Neural crest cell (in vitro differentiated cells): Measurements from ENCODE around the gene GCKR. TPM values are rescaled to one million over a fixed set of nuclear protein-coding genes. Genes with fewer than 3 reads are reported as not detected.
"Not testable (repeated sequence)": the region's sequence is repeated elsewhere in the genome, so short reads cannot be mapped to it uniquely, and the experiment has no call there.

Experiments used
- DNase-seq: peaks from one replicate; pipeline ENCODE4 v3.0.0; 2021; ENCODE audit warnings: low read depth, mixed read lengths, low spot score
- H3K27ac Mint-ChIP-seq: one replicate; pipeline ENCODE4 v1.8.0; 2021; ENCODE audit warnings: mild to moderate bottlenecking, mixed read lengths; ENCODE audit not compliant: unreplicated experiment
- H3K27me3 Mint-ChIP-seq: 2 replicates; pipeline ENCODE4 v1.8.0; 2021; ENCODE audit warnings: low read depth, mild to moderate bottlenecking, mixed read lengths
- H3K36me3 Mint-ChIP-seq: 2 replicates; pipeline ENCODE4 v1.8.0; 2021; ENCODE audit warnings: low read depth, mild to moderate bottlenecking, mixed read lengths
- H3K4me1 Mint-ChIP-seq: 2 replicates; pipeline ENCODE4 v1.8.0; 2021; ENCODE audit warnings: mixed read lengths
- H3K4me3 Mint-ChIP-seq: one replicate; pipeline ENCODE4 v1.8.0; 2021; ENCODE audit warnings: mild to moderate bottlenecking, mixed read lengths
- H3K9me3 Mint-ChIP-seq: 2 replicates; pipeline ENCODE4 v1.8.0; 2021; ENCODE audit warnings: mixed read lengths
- CTCF ChIP-seq: fragments of 200-600 bp; sonication (generic); conservative IDR thresholded peaks from 2 replicates; pipeline ENCODE4 v1.5.0; 2021; ENCODE audit warnings: antibody characterized with exemption, mild to moderate bottlenecking
- total RNA-seq: library from RNA; stranded (reverse); gene quantifications from 2 replicates; pipeline ENCODE4 v1.2.1, GENCODE V29; 2021

The GCKR gene
- total RNA-seq, 1 donor from 2014 or later = 0.42 TPM

GRCh38 chr2:27527182-27527581 lies 30.5 kb downstream of the GCKR start:
- Mint-ChIP-seq H3K36me3 (no peaks in the 10 kb centered on the region), H3K4me3 (no peak overlapping the region), H3K4me1 (no peaks in the 10 kb centered on the region), H3K27ac (no peak overlapping the region), H3K9me3 (no peaks in the 10 kb centered on the region), H3K27me3 (peaks cover 25% of the 10 kb centered on the region)
- no peak for DNase-seq
- TF ChIP-seq CTCF = no peak

GRCh38 chr2:27531983-27532382 lies 35.3 kb downstream of the GCKR start:
- H3K4me1 Mint-ChIP-seq = no peaks in the 10 kb centered on the region
- no peak for DNase-seq
- H3K4me3 Mint-ChIP-seq = no peak overlapping the region
- H3K36me3 Mint-ChIP-seq = no peaks in the 10 kb centered on the region
- no peak for TF ChIP-seq CTCF
- H3K27me3 Mint-ChIP-seq = peaks cover 45% of the 10 kb centered on the region
- no peaks in the 10 kb centered on the region for H3K9me3 Mint-ChIP-seq
- no peak overlapping the region for H3K27ac Mint-ChIP-seq

- no peak overlapping the region for H3K4me3 Mint-ChIP-seq
- no peak for DNase-seq
- no peak for TF ChIP-seq CTCF
- H3K27me3 Mint-ChIP-seq = peaks cover 40% of the 10 kb centered on the region
- H3K27ac Mint-ChIP-seq = no peak overlapping the region
- peaks cover 3% of the 10 kb centered on the region for H3K9me3 Mint-ChIP-seq
- H3K36me3 Mint-ChIP-seq = no peaks in the 10 kb centered on the region
- no peaks in the 10 kb centered on the region for H3K4me1 Mint-ChIP-seq
These were observed 40.6 kb downstream of the GCKR start for GRCh38 chr2:27537287-27537686.

GRCh38 chr2:27538839-27539450 lies 42.3 kb downstream of the GCKR start:
- H3K27ac Mint-ChIP-seq, H3K9me3 Mint-ChIP-seq, H3K36me3 Mint-ChIP-seq, H3K4me1 Mint-ChIP-seq, DNase-seq, H3K4me3 Mint-ChIP-seq: not testable (repeated sequence)
- H3K27me3 Mint-ChIP-seq = peaks cover 38% of the 10 kb centered on the region

- not testable (repeated sequence) for H3K9me3 Mint-ChIP-seq, H3K27ac Mint-ChIP-seq, H3K4me1 Mint-ChIP-seq, DNase-seq, H3K4me3 Mint-ChIP-seq, H3K36me3 Mint-ChIP-seq
- peaks cover 34% of the 10 kb centered on the region for H3K27me3 Mint-ChIP-seq
These were observed 43.0 kb downstream of the GCKR start for GRCh38 chr2:27539649-27540048.

- Mint-ChIP-seq H3K27ac (no peak overlapping the region), H3K4me3 (no peak overlapping the region), H3K36me3 (no peaks in the 10 kb centered on the region), H3K4me1 (no peaks in the 10 kb centered on the region), H3K27me3 (peaks cover 2% of the 10 kb centered on the region), H3K9me3 (peaks cover 8% of the 10 kb centered on the region)
- TF ChIP-seq CTCF = no peak
- no peak for DNase-seq
These were observed 47.6 kb downstream of the GCKR start for GRCh38 chr2:27544143-27544821.
